Loucy (cell line): ENCODE measurements around the gene LIMK2.

Source experiments
- EZH2phosphoT487 ChIP-seq: fragments of 200-600 bp; IDR thresholded peaks from 2 replicates; pipeline ENCODE4 v1.6.1; 2018; ENCODE audit warnings: antibody characterized with exemption, mild to moderate bottlenecking, moderate library complexity, borderline replicate concordance
- TF ChIP-seq, protein P1 (sequence below): fragments of 200-600 bp; sonication (generic); conservative IDR thresholded peaks from 2 replicates; pipeline ENCODE4 v1.5.1; 2014; ENCODE audit warnings: mild to moderate bottlenecking, antibody characterized with exemption, low read length

DNA sequence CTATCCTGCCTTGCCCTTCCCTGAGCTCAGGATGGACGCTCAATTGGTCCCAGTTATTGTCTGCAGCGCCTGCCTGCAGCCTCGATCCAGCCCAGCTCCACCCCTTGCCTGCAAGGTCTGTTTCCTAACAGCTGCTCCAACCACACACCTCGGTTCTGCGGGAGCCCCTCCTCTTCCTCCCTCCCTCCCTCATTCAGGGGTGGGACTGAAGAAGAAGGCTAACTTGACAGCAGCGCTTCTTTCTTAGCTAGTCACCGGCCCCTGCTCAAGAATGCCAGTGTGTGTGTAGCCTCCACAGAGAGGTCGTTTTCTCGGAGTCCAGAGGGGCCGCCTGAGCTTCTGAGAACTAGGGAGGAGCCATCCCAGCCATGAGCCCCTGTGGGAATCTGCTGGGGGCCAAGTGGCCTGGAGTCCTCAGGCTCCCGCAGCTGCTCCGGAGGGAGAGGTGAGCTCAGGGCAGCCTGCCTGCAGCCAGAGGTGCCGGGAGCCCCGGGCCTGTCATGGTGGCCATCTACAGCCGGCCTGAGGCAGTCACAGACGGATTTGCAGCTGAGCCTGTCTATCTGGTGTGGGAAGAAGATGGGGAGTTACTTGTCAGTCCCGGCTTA lies 36.1 kb downstream of the LIMK2 start:
- TF ChIP-seq, protein P1, sequence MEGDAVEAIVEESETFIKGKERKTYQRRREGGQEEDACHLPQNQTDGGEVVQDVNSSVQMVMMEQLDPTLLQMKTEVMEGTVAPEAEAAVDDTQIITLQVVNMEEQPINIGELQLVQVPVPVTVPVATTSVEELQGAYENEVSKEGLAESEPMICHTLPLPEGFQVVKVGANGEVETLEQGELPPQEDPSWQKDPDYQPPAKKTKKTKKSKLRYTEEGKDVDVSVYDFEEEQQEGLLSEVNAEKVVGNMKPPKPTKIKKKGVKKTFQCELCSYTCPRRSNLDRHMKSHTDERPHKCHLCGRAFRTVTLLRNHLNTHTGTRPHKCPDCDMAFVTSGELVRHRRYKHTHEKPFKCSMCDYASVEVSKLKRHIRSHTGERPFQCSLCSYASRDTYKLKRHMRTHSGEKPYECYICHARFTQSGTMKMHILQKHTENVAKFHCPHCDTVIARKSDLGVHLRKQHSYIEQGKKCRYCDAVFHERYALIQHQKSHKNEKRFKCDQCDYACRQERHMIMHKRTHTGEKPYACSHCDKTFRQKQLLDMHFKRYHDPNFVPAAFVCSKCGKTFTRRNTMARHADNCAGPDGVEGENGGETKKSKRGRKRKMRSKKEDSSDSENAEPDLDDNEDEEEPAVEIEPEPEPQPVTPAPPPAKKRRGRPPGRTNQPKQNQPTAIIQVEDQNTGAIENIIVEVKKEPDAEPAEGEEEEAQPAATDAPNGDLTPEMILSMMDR: no peak
- TF ChIP-seq EZH2phosphoT487: no peak
